ENCODE results near the gene PIP5K1B. TPM values are rescaled to one million over a fixed set of nuclear protein-coding genes. Genes with fewer than 3 reads are reported as not detected.

Gene PIP5K1B
- total RNA-seq, 1 experiment from 2014 or later = not detected

GRCh38 chr9:68949271-68950000 is 244.4 kb downstream of the PIP5K1B start:
- peak; percentile 40 for DNase-seq (ENCODE audit: low read depth)

GRCh38 chr9:68950188-68950587 is 245.1 kb downstream of the PIP5K1B start:
- no peak for DNase-seq (ENCODE audit: low read depth)

- no peak for DNase-seq (ENCODE audit: low read depth)
Observed at GRCh38 chr9:68950689-68951088, 245.6 kb downstream of the PIP5K1B start.

GRCh38 chr9:68951879-68952659 is 247.0 kb downstream of the PIP5K1B start:
- no peak for DNase-seq (ENCODE audit: low read depth)

GRCh38 chr9:68953771-68954170 is 248.7 kb downstream of the PIP5K1B start:
- DNase-seq (ENCODE audit: low read depth) = no peak

GRCh38 chr9:68955330-68955729 is 250.3 kb downstream of the PIP5K1B start:
- no peak for DNase-seq (ENCODE audit: low read depth)

GRCh38 chr9:68957479-68957878 is 252.4 kb downstream of the PIP5K1B start:
- no peak for DNase-seq (ENCODE audit: low read depth)

- no peak for DNase-seq (ENCODE audit: low read depth)
Observed at GRCh38 chr9:68961587-68961986, 256.5 kb downstream of the PIP5K1B start.

- DNase-seq (ENCODE audit: low read depth) = no peak
Observed at GRCh38 chr9:68963416-68963815, 258.4 kb downstream of the PIP5K1B start.

GRCh38 chr9:68964102-68964541 is 259.1 kb downstream of the PIP5K1B start:
- DNase-seq (ENCODE audit: low read depth) = no peak

- no peak for DNase-seq (ENCODE audit: low read depth)
Observed at GRCh38 chr9:68964765-68965164, 259.7 kb downstream of the PIP5K1B start.

- DNase-seq (ENCODE audit: low read depth) = no peak
Observed at GRCh38 chr9:68966496-68966944, 261.5 kb downstream of the PIP5K1B start.

GRCh38 chr9:68967800-68968199 is 262.8 kb downstream of the PIP5K1B start:
- DNase-seq (ENCODE audit: low read depth) = no peak

- DNase-seq (ENCODE audit: low read depth) = no peak
Observed at GRCh38 chr9:68969538-68969937, 264.5 kb downstream of the PIP5K1B start.

- DNase-seq (ENCODE audit: low read depth) = no peak
Observed at GRCh38 chr9:68970151-68970550, 265.1 kb downstream of the PIP5K1B start.

GRCh38 chr9:68973619-68974018 is 268.6 kb downstream of the PIP5K1B start:
- no peak for DNase-seq (ENCODE audit: low read depth)

- no peak for DNase-seq (ENCODE audit: low read depth)
Observed at GRCh38 chr9:68974431-68974830, 269.4 kb downstream of the PIP5K1B start.

GRCh38 chr9:68974901-68975300 is 269.9 kb downstream of the PIP5K1B start:
- DNase-seq (ENCODE audit: low read depth) = no peak

- no peak for DNase-seq (ENCODE audit: low read depth)
Observed at GRCh38 chr9:68975365-68976043, 270.5 kb downstream of the PIP5K1B start.

- DNase-seq (ENCODE audit: low read depth) = no peak
Observed at GRCh38 chr9:68978066-68978465, 273.0 kb downstream of the PIP5K1B start.

GRCh38 chr9:68978501-68978900 is 273.5 kb downstream of the PIP5K1B start:
- DNase-seq (ENCODE audit: low read depth) = no peak

Data from HT1080 (cell line).